GM21786 (cell line): ENCODE data around the gene PSG2.
"Not testable (repeated sequence)": the region's sequence is repeated elsewhere in the genome, so short reads cannot be mapped to it uniquely, and the experiment has no call there.

Experiments
- ATAC-seq: cut with Tn5 transposase; IDR thresholded peaks from one replicate; pipeline ENCODE4 v1.9.1; 2021; ENCODE audit not compliant: unreplicated experiment

The PSG2 gene

GRCh38 chr19:43082601-43083000 lies at the start of gene PSG2:
TSS of gene PSG2 (minus strand) at chr19:43082701. CDS start at chr19:43082569, 132 bp downstream.
- ATAC-seq, result not testable (repeated sequence)

GRCh38 chr19:43131281-43131842 lies 48.9 kb upstream of the PSG2 start:
- ATAC-seq, result not testable (repeated sequence)

- not testable (repeated sequence) for ATAC-seq
Observed at GRCh38 chr19:43129197-43129596, 46.7 kb upstream of the PSG2 start.

- not testable (repeated sequence) for ATAC-seq
Observed at GRCh38 chr19:43127336-43127735, 44.8 kb upstream of the PSG2 start.

DNA sequence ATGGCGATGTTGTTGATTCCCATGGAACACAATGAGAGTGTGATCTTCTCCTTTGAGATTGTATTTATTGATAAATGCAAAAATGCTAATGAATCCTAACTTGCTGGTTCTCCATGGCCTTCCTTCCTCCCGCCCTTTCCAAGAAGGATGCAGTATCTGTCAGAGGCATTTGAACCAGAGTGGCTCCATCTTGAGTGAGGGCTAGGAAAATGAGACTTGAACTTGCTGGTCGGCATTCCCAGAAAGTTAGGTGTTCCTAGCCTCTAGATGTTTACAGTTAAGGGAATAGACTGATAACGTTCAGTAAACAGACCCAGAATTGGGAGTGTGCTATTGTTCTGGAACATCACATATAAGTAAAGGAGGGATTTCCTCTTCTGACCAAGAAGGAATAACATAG lies 44.2 kb upstream of the PSG2 start:
- no peak for ATAC-seq

GRCh38 chr19:43124360-43124759 lies 41.9 kb upstream of the PSG2 start:
- ATAC-seq, result no peak

DNA sequence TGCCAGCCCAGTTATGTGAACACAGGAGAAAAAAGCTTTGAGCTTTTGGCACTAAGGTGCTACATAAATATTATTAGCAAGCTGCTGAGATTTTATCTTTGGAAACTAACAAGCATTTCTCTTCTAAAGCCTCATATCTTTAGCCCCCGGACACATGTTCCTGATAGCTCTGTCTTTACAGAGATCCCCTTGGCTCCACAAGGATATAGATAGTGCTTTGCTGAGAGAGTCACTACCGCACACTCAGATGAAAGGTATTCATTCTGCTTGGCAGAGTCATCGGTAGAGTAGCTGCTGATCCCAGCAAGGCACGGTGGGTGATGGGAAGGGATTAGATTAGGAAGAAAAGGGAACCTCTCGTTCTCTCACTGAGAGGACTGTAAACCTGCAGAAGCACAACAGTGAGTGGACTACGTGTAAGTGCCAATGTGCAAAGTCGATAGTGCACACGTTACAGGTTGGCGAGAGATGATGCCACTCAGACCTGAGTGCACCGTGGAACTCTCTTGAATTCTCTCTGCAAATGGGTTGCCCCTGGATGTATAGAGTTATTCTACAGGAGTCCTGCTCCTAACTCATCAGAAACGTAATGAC lies 38.0 kb upstream of the PSG2 start:
- not testable (repeated sequence) for ATAC-seq

DNA sequence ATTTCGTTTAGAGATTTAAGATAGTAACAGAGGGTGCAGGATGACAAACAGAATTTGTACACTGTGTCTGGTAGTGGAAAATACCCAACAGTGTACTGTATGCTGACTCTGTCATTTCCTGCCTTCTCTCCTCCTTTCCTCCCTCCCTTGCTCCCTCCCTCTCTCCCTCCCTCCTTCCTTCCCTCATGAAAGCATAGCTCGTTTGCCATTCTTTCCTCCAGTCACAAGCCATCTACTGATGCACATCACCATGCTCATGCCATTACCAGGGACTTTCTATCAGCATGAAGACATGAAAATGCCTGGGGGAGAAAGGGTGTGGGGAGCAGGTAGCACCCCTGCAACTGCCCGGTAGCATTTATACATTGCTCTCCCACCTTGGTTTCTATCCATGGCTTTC lies 37.0 kb upstream of the PSG2 start:
- not testable (repeated sequence) for ATAC-seq

DNA sequence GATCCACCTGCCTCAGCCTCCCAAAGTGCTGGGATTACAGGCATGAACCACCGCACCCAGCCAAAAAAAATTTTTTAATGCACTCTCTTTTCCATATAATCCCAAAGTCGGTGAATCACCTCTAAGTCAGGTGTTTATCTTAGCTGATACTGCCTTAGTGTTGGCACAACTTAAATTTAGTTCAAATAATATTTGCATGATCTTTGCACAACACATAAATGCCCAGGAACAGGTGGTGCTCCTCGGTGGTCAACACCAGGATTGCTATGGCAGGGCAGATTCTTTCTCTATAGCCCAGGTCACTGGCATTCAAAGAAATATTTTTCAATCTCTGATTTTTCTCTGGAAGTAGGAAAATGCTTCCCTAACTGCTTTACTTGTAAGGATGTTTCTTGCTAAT lies 33.9 kb upstream of the PSG2 start:
- not testable (repeated sequence) for ATAC-seq

DNA sequence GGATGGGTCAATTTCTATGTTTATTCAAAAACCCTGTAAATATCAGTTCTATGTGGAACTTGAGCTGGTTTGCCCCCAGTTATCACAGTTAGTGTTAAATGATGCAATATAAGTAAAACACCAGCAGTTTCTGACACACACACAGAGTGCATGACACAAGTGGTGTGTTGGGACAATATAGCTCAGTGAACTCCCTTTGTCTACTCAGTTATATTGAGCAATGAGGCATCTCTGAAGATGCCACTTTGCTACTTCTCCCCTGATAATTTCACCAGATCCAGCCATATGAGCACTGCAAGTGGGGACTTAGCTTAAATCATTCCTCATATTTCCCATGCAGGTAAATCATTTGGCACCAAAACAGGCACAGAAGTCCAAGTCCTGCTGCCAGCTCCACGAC lies 33.0 kb upstream of the PSG2 start:
- not testable (repeated sequence) for ATAC-seq

DNA sequence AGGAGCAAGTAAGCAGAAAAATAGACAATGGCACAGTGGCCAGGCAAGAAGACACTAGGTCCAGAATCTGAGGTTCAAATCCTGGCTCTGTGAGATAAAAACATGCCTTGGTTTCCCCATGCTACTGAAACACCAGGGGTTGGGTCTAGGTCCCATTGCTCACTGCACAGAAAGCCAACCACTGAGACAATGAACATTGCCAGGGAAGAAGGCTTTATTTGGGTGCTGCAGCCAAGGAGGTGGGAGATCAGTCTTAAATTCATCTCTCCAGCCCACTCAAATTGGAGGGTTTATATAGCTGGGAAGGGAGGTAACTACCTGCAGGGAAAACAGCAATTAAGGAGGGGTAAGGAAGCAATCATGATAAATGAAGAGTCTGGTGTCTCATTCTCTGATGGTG lies 32.6 kb upstream of the PSG2 start:
- not testable (repeated sequence) for ATAC-seq

- not testable (repeated sequence) for ATAC-seq
Observed at GRCh38 chr19:43114626-43115025, 32.1 kb upstream of the PSG2 start.

DNA sequence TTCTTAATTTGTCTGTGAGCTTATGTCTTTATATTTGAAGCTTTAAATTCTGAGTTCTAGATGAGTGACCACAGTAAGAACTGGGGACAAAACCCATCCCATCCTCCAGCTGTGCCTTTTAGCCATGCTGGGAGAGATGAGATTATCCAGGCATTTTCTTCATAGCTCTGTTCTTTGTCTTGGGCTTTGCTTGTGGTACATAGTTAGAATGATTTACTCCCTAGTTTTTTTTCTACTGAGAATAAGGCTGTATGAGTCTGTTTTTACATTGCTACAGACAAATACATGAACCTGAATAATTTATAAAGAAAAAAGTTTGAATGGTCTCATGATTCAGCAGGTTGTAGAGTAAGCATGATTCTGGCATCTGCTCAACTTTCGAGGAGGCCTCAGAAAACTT lies 24.9 kb upstream of the PSG2 start:
- ATAC-seq, result not testable (repeated sequence)

- ATAC-seq, result no peak
Observed at GRCh38 chr19:43105496-43105895, 23.0 kb upstream of the PSG2 start.

DNA sequence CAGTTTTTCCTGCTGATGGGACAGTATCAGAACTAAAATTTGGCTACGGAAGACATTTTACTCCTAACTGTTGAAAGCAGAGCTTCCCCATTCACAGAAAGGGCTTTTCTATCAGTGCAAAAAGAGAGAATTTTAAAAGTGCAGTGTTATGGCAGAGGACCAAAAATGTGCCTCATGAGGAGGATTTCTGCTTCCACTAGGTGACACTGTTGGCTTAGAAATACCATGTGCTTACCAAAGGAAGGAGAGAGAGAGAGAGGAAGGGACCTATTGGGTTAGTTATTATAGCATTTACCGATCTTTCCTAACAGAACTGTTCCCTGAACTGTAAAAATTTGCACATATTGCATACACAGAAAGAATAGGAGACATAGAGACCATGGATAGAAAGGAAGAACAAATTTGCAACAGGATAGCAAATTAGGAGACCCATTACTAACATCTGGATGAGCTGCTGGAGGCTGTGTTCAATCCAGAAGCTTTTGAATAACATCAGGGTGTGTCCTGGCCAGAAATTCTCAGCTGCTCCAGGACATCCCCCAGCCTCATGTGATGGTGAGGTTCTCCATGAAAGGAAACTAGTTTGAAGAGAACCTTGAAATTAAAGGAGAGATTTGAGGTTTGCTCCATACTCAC lies 21.8 kb upstream of the PSG2 start:
- not testable (repeated sequence) for ATAC-seq

DNA sequence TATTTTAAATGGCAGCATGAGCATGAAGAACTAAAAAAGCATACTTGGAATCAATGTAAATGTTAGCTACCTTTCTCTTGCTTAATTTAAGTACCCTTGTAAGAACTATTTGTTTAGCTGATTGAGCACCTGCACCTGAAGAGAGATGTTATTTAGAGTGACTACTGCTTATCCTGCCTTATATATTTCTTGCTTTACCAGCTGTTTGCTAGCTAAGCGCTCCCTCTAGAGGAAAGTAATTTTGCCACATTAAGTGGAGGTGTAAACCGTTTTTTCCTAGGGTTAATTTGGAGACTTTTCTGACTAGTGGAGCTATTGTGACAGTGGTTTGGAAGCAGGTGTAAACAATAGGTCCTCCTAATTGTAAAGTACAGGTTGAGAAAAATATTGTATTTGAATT lies 19.4 kb upstream of the PSG2 start:
- ATAC-seq, result no peak

GRCh38 chr19:43098416-43098815 lies 15.9 kb upstream of the PSG2 start:
- ATAC-seq, result not testable (repeated sequence)

DNA sequence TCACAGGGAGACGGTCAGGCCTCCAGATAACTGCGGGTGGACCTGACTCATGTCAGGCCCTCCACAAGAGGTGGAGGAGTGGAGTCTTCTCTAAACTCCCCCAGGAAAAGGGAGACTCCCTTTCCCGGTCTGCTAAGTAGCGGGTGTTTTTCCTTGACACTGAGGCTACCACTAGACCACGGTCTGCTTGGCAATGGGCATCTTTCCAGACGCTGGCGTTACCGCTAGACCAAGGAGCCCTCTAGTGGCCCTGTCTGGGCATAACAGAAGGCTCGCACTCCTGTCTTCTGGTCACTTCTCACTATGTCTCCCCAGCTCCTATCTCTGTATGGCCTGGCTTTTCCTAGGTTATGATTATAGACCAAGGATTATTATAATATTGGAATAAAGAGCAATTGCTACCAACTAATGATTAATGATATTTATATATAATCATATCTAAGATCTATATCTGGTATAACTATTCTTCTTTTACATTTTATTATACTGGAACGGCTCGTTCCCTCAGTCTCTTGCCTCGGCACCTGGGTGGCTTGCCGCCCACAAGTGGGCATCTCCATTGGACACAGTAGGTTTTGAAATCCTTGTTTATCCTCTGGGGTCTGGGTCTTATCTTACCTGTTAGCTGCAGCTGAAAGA lies 5.3 kb upstream of the PSG2 start:
- not testable (repeated sequence) for ATAC-seq

DNA sequence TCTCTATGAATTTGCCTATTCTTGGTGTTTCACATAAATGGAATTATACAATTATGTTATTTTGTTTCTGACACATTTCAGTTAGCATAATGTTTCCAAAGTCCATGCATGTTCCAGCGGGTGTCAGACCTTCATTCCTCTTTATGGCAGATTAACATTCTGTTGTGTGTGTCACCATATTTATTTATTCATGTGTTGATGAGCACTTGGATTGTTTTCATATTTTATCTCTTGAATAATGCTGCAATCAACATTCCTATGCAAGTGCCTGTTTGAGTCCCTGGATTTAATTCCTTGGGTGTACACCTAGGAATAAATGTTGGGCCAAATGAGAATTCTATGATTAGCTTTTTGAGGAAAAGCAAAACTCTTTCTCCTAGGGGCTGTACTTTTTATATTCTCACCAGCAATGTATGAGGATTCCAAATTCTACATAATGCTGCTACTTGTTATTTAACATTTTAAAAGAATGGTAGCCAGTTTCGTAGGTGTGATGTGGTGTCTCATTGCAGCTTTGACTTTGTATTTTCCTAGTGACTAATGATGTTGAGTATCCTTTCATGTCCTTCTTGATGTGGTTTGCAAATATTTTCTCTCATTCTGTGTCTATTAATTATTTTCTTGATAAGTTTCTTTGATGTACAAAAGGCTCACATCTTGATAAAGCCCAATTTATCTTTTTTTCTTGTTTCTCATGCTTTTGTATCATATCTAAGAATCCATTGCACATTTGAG lies 3.5 kb upstream of the PSG2 start:
- ATAC-seq, result not testable (repeated sequence)

GRCh38 chr19:43084196-43084832 lies 1.8 kb upstream of the PSG2 start:
- ATAC-seq, result not testable (repeated sequence)

DNA sequence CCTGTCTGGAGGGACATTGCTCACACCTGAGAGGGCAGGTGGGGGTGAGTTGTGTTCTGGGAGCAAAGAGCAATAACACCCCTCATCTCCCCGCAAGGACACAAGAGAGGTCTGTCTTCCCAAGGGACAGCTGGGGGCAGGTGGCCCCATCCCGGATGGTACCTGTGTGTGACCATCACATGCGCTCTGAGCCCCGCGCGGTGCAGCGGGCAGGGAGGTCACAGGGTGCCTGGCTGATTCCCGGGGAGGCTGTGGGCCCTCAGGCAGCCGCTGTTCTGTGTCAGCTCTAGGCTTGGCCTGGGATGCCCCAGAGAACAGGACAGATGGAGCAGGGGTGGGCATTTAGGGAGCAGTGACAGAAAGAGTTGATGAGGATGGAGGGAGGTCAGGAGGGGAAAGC lies 1.2 kb upstream of the PSG2 start:
- ATAC-seq, result not testable (repeated sequence)
